Left lung (tissue), 10 donors: ENCODE results near the gene SLC38A9. TPM values are rescaled to one million over a fixed set of nuclear protein-coding genes. Genes with fewer than 3 reads are reported as not detected.

Experiments used
- ATAC-seq: fragments of 200-7000 bp; cut with Tn5 transposase; one replicate; pipeline ENCODE4 v1.9.1; 2020; ENCODE audit warnings: moderate library complexity
- DNase-seq, 4 donors: peaks; one replicate each; pipeline ENCODE4 v3.0.0-alpha.2; 2013 to 2020
- H3K27ac ChIP-seq, 2 donors: fragments of 200-600 bp; sonication (generic) in 1 of 2; one replicate each; pipeline versions ENCODE4 v1.5.0 to v1.8.0; 2020 to 2021
- H3K27me3 ChIP-seq, 2 donors: fragments of 200-600 bp; sonication (generic) in 1 of 2; one replicate each; pipeline versions ENCODE4 v1.5.0 to v1.8.0; 2020 to 2021
- H3K36me3 ChIP-seq, 2 donors: fragments of 200-600 bp; sonication (generic) in 1 of 2; one replicate each; pipeline versions ENCODE4 v1.5.0 to v1.8.0; 2020 to 2021
- H3K4me1 ChIP-seq, 2 donors: fragments of 200-600 bp; one replicate each; pipeline ENCODE4 v1.8.0; 2021
- H3K4me3 ChIP-seq, 2 donors: fragments of 200-600 bp; sonication (generic) in 1 of 2; one replicate each; pipeline versions ENCODE4 v1.5.0 to v1.8.0; 2020 to 2021; ENCODE audit warnings: mild to moderate bottlenecking in 1 of 2
- H3K9me3 ChIP-seq, 2 donors: fragments of 200-600 bp; sonication (generic) in 1 of 2; one replicate each; pipeline versions ENCODE4 v1.5.0 to v1.8.0; 2020 to 2021
- intact Hi-C, 2 donors: fragments of 100-400 bp; cut with DNase I; formaldehyde crosslinking; loops; one replicate each; pipeline versions ENCODE4 v1.11.2 to v1.14.2; 2022
- polyA plus RNA-seq, 6 donors: library from polyadenylated mRNA; unstranded; fragments of 120-200 nt; gene quantifications; one replicate each; pipeline ENCODE4 v1.2.1, GENCODE V29; 2013; ENCODE audit not compliant: insufficient read length in 6 of 6
- total RNA-seq, 2 donors: library from RNA; stranded (reverse); fragmentation: NEBNext Ultra II Directional; extraction: Animal tissue kit (Norgen Biotek cat#: 25700); gene quantifications; one replicate each; pipeline ENCODE4 v1.2.1, GENCODE V29; 2021
- TF ChIP-seq, protein P1 (sequence below), 2 donors: fragments of 200-600 bp; sonication (generic) in 1 of 2; IDR thresholded peaks; one replicate each; pipeline versions ENCODE4 v1.5.0 to v1.8.0; 2021; ENCODE audit warnings: antibody characterized with exemption in 2 of 2
- donor health status: DM: no; HTN: yes; CAD: no.
- donor health status: DM: no; HTN: no; CAD: no.

Gene SLC38A9
- total and polyA plus RNA-seq, 8 donors = 21.4 to 34.7 (median 30.2) TPM

DNA sequence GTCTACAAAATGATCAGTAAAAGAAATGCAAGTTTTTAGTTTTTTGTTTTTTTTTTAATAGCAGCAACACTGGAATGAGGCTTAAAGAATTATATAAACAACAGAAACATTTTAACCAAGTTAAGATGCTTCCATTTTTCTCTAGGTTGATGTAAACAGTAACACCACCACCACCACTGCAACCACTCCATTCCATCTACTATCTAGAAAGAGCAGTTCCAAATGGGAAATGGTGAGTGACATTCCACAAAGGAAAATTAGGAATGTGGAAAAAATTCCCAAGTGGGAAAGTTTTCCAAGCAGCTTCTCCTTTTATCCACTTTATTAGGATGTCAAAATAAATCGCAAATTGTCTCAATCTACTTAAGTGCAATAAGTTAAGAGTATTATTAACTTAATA is 32.6 kb downstream of the SLC38A9 start:
- TF ChIP-seq, protein P1, sequence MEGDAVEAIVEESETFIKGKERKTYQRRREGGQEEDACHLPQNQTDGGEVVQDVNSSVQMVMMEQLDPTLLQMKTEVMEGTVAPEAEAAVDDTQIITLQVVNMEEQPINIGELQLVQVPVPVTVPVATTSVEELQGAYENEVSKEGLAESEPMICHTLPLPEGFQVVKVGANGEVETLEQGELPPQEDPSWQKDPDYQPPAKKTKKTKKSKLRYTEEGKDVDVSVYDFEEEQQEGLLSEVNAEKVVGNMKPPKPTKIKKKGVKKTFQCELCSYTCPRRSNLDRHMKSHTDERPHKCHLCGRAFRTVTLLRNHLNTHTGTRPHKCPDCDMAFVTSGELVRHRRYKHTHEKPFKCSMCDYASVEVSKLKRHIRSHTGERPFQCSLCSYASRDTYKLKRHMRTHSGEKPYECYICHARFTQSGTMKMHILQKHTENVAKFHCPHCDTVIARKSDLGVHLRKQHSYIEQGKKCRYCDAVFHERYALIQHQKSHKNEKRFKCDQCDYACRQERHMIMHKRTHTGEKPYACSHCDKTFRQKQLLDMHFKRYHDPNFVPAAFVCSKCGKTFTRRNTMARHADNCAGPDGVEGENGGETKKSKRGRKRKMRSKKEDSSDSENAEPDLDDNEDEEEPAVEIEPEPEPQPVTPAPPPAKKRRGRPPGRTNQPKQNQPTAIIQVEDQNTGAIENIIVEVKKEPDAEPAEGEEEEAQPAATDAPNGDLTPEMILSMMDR (IDR thresholded peaks at IDR 0.05) = no peak
- intact Hi-C loops = no loop called here
- Histone ChIP-seq H3K27ac (no peak overlapping the region), H3K9me3 (no peaks in the 10 kb centered on the region), H3K4me1 (peaks cover 0 to 4% of the 10 kb centered on the region in 2 donors), H3K27me3 (no peaks in the 10 kb centered on the region), H3K36me3 (no peaks in the 10 kb centered on the region), H3K4me3 (no peak overlapping the region)
- no peak for DNase-seq
- no peak for ATAC-seq

- no peak for ATAC-seq
- no peaks in the 10 kb centered on the region for H3K27me3 ChIP-seq
- H3K4me3 ChIP-seq = no peak overlapping the region
- no peak for DNase-seq
- H3K36me3 ChIP-seq = no peaks in the 10 kb centered on the region
- TF ChIP-seq, protein P1 (IDR thresholded peaks at IDR 0.05) = no peak
- H3K4me1 ChIP-seq = no peaks in the 10 kb centered on the region
- H3K9me3 ChIP-seq = no peaks in the 10 kb centered on the region
- intact Hi-C loops = no loop called here
- H3K27ac ChIP-seq = no peak overlapping the region
These were observed 37.0 kb downstream of the SLC38A9 start for GRCh38 chr5:55675119-55675518.

GRCh38 chr5:55674340-55674739 is 37.8 kb downstream of the SLC38A9 start:
- ATAC-seq (no peak), DNase-seq (no peak)
- intact Hi-C loops = no loop called here
- Histone ChIP-seq H3K9me3 (no peaks in the 10 kb centered on the region), H3K36me3 (no peaks in the 10 kb centered on the region), H3K27ac (no peak overlapping the region), H3K4me1 (no peaks in the 10 kb centered on the region), H3K27me3 (no peaks in the 10 kb centered on the region), H3K4me3 (no peak overlapping the region)
- TF ChIP-seq, protein P1 (IDR thresholded peaks at IDR 0.05) = no peak

DNA sequence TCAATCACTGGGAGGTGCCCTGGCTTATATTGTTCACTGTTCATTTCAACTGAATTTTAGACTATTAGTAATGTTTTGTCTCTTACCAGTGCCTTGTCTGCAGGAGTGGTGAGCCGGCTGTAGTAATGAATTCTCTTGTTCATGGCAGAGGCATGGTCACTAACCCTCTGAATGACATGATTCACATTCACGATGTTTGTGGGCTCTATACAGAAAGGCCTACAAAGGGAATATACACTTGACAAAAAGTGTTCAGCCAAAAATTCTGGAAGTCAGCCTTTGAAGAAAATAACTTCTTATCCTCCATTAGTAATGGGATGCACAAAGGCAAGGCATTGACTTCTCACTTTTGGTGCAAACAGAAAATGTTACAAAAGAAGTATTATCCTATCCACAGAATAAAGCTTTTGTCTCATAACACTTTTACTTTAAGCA is 39.6 kb downstream of the SLC38A9 start:
- Histone ChIP-seq H3K27me3 (no peaks in the 10 kb centered on the region), H3K36me3 (peaks cover 0 to 5% of the 10 kb centered on the region in 2 donors), H3K27ac (no peak overlapping the region), H3K9me3 (no peaks in the 10 kb centered on the region), H3K4me1 (peaks cover 0 to 7% of the 10 kb centered on the region in 2 donors), H3K4me3 (no peak overlapping the region)
- TF ChIP-seq, protein P1 (IDR thresholded peaks at IDR 0.05) = no peak
- no peak for DNase-seq
- no peak for ATAC-seq
- intact Hi-C loops = no loop called here

DNA sequence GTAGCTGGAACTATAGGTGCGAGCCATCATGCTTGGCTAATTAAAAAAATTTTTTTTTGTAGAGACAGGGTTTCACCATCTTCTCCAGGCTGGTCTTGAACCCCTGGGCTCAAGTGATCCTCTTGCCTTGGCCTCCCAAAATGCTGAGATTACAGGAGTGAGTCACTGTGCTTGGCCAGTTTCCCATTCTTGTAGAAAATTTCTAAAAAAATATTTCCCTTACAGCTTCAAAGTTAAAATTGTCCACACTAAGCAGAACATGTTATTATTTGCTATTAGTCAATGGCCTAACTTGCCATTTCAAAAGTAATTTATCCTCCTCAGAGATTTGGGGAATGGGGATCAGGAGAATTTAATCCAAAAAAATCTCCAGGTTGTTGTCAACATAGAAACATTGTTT is 40.1 kb downstream of the SLC38A9 start:
- Histone ChIP-seq H3K27ac (no peak overlapping the region), H3K9me3 (no peaks in the 10 kb centered on the region)
- no peak for ATAC-seq

More for the DNA sequence above, 40.1 kb downstream of the SLC38A9 start:
- H3K4me1 ChIP-seq = peaks cover 0 to 7% of the 10 kb centered on the region in 2 donors
- intact Hi-C loops = no loop called here
- H3K36me3 ChIP-seq = peaks cover 0 to 5% of the 10 kb centered on the region in 2 donors
- no peak overlapping the region for H3K4me3 ChIP-seq
- TF ChIP-seq, protein P1 (IDR thresholded peaks at IDR 0.05) = no peak
- no peak for DNase-seq
- H3K27me3 ChIP-seq = no peaks in the 10 kb centered on the region
